NB4 (cell line): ENCODE data around the gene HSPB6.

Source experiments
- DNase-seq: peaks from one replicate; pipeline ENCODE4 v3.0.0; 2010; ENCODE audit warnings: low read depth
- H3K4me3 ChIP-seq: one replicate; pipeline ENCODE4 v1.5.1; 2011; ENCODE audit warnings: mild to moderate bottlenecking, low read depth, low read length, moderate library complexity
- CTCF ChIP-seq: IDR thresholded peaks from one replicate; pipeline ENCODE4 v1.5.1; 2012; ENCODE audit warnings: low read depth, low read length
- MAX ChIP-seq: IDR thresholded peaks from 2 replicates; pipeline ENCODE4 v1.6.1; 2011; ENCODE audit warnings: low read depth, low read length
- MYC ChIP-seq: IDR thresholded peaks from 2 replicates; pipeline ENCODE4 v1.6.1; 2011; ENCODE audit warnings: low read depth, low read length
- POLR2A ChIP-seq: IDR thresholded peaks from 2 replicates; pipeline ENCODE4 v1.6.1; 2011; ENCODE audit warnings: mild to moderate bottlenecking; ENCODE audit not compliant: insufficient read length; ENCODE audit errors: extremely low read depth

Gene HSPB6

DNA sequence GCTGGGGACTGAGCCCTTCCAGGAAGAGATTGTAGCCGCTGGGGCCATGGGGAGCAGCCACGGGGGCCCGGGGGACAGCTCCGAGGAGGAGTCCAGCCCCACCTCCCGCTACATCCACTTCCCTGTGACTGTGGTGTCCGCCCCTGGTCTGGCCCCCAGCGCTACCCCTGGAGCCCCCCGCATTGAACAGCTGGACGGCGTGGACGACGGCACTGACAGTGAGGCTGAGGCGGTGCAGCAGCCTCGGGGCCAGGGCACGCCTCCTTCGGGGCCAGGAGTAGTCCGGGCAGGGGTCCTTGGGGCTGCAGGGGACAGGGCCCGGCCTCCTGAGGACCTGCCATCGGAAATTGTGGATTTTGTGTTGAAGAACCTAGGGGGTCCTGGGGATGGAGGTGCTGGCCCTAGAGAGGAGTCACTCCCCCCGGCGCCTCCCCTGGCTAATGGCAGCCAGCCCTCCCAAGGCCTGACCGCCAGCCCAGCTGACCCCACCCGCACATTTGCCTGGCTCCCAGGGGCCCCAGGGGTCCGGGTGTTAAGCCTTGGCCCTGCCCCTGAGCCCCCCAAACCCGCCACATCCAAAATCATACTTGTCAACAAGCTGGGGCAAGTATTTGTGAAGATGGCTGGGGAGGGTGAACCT, 24.2 kb downstream of the HSPB6 start:
- no peak overlapping the region for H3K4me3 ChIP-seq
- DNase-seq: no peak
- TF ChIP-seq POLR2A (no peak), MAX (no peak), MYC (no peak), CTCF (no peak)

DNA sequence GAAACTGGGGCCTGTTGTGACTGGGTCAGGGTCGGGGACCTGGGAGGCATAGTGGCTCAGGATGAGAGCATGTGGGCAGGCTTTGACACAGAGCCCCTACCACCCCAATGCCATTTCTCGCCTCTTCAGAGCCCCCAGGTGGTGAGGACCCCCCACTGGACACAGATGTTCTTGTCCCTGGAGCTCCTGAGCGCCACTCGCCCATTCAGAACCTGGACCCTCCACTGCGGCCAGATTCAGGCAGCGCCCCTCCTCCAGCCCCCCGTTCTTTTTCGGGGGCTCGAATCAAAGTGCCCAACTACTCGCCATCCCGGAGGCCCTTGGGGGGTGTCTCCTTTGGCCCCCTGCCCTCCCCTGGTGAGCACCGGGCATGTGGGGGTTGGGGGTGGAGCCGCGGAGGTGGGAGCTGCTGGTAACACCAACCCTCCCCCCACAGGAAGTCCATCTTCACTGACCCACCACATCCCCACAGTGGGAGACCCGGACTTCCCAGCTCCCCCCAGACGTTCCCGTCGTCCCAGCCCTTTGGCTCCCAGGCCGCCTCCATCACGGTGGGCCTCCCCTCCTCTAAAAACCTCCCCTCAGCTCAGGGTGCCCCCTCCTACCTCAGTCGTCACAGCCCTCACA, 24.9 kb downstream of the HSPB6 start:
- TF ChIP-seq MYC (no peak), CTCF (no peak)
- no peak overlapping the region for H3K4me3 ChIP-seq
- DNase-seq: no peak

- DNase-seq: no peak
- TF ChIP-seq MYC: no peak
- no peak for TF ChIP-seq MAX
- no peak for TF ChIP-seq POLR2A
- TF ChIP-seq CTCF: no peak
- no peak overlapping the region for H3K4me3 ChIP-seq
Measured at GRCh38 chr19:35731353-35731752, 25.5 kb downstream of the HSPB6 start.

GRCh38 chr19:35730326-35730725, 26.5 kb downstream of the HSPB6 start:
- no peak for DNase-seq
- no peak overlapping the region for H3K4me3 ChIP-seq
- TF ChIP-seq MYC: no peak
- no peak for TF ChIP-seq CTCF
- TF ChIP-seq POLR2A: no peak
- TF ChIP-seq MAX: no peak

- DNase-seq: no peak
- H3K4me3 ChIP-seq: no peak overlapping the region
- no peak for TF ChIP-seq MAX
- TF ChIP-seq MYC: no peak
- no peak for TF ChIP-seq CTCF
- TF ChIP-seq POLR2A: no peak
Measured at GRCh38 chr19:35729763-35730162, 27.1 kb downstream of the HSPB6 start.
